Sciatic nerve (tissue), 2 donors: ENCODE results near the gene MAN1A1. TPM values are rescaled to one million over a fixed set of nuclear protein-coding genes. Genes with fewer than 3 reads are reported as not detected.

ENCODE experiments used
- ATAC-seq: fragments of 200-7000 bp; cut with Tn5 transposase; one replicate; pipeline ENCODE4 v1.9.1; 2020; ENCODE audit warnings: mild to moderate bottlenecking, moderate library complexity
- DNase-seq: peaks from one replicate; pipeline ENCODE4 v3.0.0-alpha.2; 2020; ENCODE audit warnings: low spot score
- intact Hi-C: fragments of 100-400 bp; cut with DNase I; formaldehyde crosslinking; loops from one replicate; pipeline ENCODE4 v1.14.2; 2022
- total RNA-seq: library from RNA; stranded (reverse); fragmentation: NEBNext Ultra II Directional; extraction: Animal tissue kit (Norgen Biotek cat#: 25700); gene quantifications from one replicate; pipeline ENCODE4 v1.2.1, GENCODE V29; 2021
- donor health status: DM: no; HTN: no; CAD: no.
- donor health status: DM: no; HTN: no; CAD: no.

Gene MAN1A1
- total RNA-seq, 1 donor from 2014 or later = 65.1 TPM

- DNase-seq = no peak
Measured at GRCh38 chr6:119224095-119224701, 125.4 kb downstream of the MAN1A1 start.

GRCh38 chr6:119220452-119220851 is 129.1 kb downstream of the MAN1A1 start:
- no peak for DNase-seq
- ATAC-seq = no peak
- intact Hi-C loops = no loop called here

More at GRCh38 chr6:119224095-119224701, 125.4 kb downstream of the MAN1A1 start:
- ATAC-seq = no peak
- intact Hi-C loops = no loop called here

- ATAC-seq (no peak), DNase-seq (no peak)
- intact Hi-C loops = no loop called here
Measured at GRCh38 chr6:119218548-119218947, 131.0 kb downstream of the MAN1A1 start.

GRCh38 chr6:119215885-119216590 is 133.5 kb downstream of the MAN1A1 start:
- intact Hi-C loops = no loop called here
- ATAC-seq (peak; percentile 34), DNase-seq (no peak)

GRCh38 chr6:119215309-119215708 is 134.3 kb downstream of the MAN1A1 start:
- intact Hi-C loops = no loop called here
- peak; percentile 80 for ATAC-seq

GRCh38 chr6:119210596-119210995 is 139.0 kb downstream of the MAN1A1 start:
- intact Hi-C loops = no loop called here
- DNase-seq (no peak), ATAC-seq (no peak)

More at GRCh38 chr6:119215309-119215708, 134.3 kb downstream of the MAN1A1 start:
- DNase-seq = no peak

- ATAC-seq = peak; percentile 78
- intact Hi-C loops = no loop called here
- DNase-seq = no peak
Measured at GRCh38 chr6:119209452-119210205, 139.9 kb downstream of the MAN1A1 start.

- intact Hi-C loops = no loop called here
- ATAC-seq (no peak), DNase-seq (no peak)
Measured at GRCh38 chr6:119207971-119208725, 141.4 kb downstream of the MAN1A1 start.

- ATAC-seq (no peak), DNase-seq (no peak)
- intact Hi-C loops = no loop called here
Measured at GRCh38 chr6:119207327-119207726, 142.2 kb downstream of the MAN1A1 start.

- ATAC-seq (no peak), DNase-seq (no peak)
- intact Hi-C loops = no loop called here
Measured at GRCh38 chr6:119205911-119206618, 143.5 kb downstream of the MAN1A1 start.

GRCh38 chr6:119204719-119205118 is 144.8 kb downstream of the MAN1A1 start:
- intact Hi-C loops = no loop called here
- ATAC-seq = no peak
- no peak for DNase-seq

- intact Hi-C loops = no loop called here
- DNase-seq (no peak), ATAC-seq (no peak)
Measured at GRCh38 chr6:119201480-119201879, 148.1 kb downstream of the MAN1A1 start.

GRCh38 chr6:119200512-119201175 is 148.9 kb downstream of the MAN1A1 start:
- intact Hi-C loops = no loop called here
- ATAC-seq (no peak), DNase-seq (no peak)

- intact Hi-C loops = no loop called here
- no peak for ATAC-seq
Measured at GRCh38 chr6:119197271-119197670, 152.3 kb downstream of the MAN1A1 start.

GRCh38 chr6:119196715-119197114 is 152.8 kb downstream of the MAN1A1 start:
- DNase-seq = no peak
- ATAC-seq = no peak
- intact Hi-C loops = no loop called here

More at GRCh38 chr6:119197271-119197670, 152.3 kb downstream of the MAN1A1 start:
- no peak for DNase-seq

- intact Hi-C loops = no loop called here
- ATAC-seq (no peak), DNase-seq (no peak)
Measured at GRCh38 chr6:119195848-119196247, 153.7 kb downstream of the MAN1A1 start.

- intact Hi-C loops = no loop called here
- ATAC-seq = no peak
- no peak for DNase-seq
Measured at GRCh38 chr6:119195204-119195603, 154.4 kb downstream of the MAN1A1 start.

- intact Hi-C loops = no loop called here
- ATAC-seq (no peak), DNase-seq (no peak)
Measured at GRCh38 chr6:119193707-119194106, 155.9 kb downstream of the MAN1A1 start.
